22Rv1 (cell line): ENCODE results near the gene SHROOM2.

ENCODE experiments used
- CTCF ChIP-seq: fragments of 450-650 bp; IDR thresholded peaks from 2 replicates; pipeline ENCODE4 v1.5.1; 2017; ENCODE audit warnings: mild to moderate bottlenecking
- ZFX ChIP-seq: fragments of 450-650 bp; IDR thresholded peaks from 2 replicates; pipeline ENCODE4 v1.6.1; 2017; ENCODE audit warnings: antibody characterized with exemption, borderline replicate concordance

- TF ChIP-seq CTCF (no peak), ZFX (no peak)
Observed at GRCh38 chrX:9829308-9830267, 43.4 kb downstream of the SHROOM2 start.
